ENCODE measurements around the gene KMT2B.
A peak's percentile ranks its signal among the peaks of the same experiment; 100 is the strongest.

KMT2B gene

GRCh38 chr19:35775298-35776101 is 57.7 kb downstream of the KMT2B start, which contains the start of gene ARHGAP33 (continued):
- TF ChIP-seq ZBTB21 (tag by site-specific recombination; IDR thresholded peaks at IDR 0.05) (no peak), ZNF596 (tag by site-specific recombination; IDR thresholded peaks at IDR 0.05) (peak; percentile 51; the same call in 1 of the 2 replicates), ZIC2 (tag by site-specific recombination; IDR thresholded peaks at IDR 0.05) (no peak), INSM2 (tag by site-specific recombination; IDR thresholded peaks at IDR 0.05) (no peak), IKZF3 (tag by site-specific recombination; IDR thresholded peaks at IDR 0.05) (peak; percentile 51; the same call in 1 of the 2 replicates), ZNF670 (tag by site-specific recombination; IDR thresholded peaks at IDR 0.05; ENCODE audit: low read depth) (no peak), WT1 (tag by site-specific recombination; IDR thresholded peaks at IDR 0.05) (no peak), ZNF146 (tag by site-specific recombination; IDR thresholded peaks at IDR 0.05) (no peak), ZNF366 (tag by site-specific recombination; conservative IDR thresholded peaks at IDR 0.05) (no peak), CTCF (tag by site-specific recombination; IDR thresholded peaks at IDR 0.05) (no peak), ZNF501 (tag by site-specific recombination; IDR thresholded peaks at IDR 0.05) (no peak), ZNF791 (tag by site-specific recombination; IDR thresholded peaks at IDR 0.05) (no peak), ZNF48 (tag by site-specific recombination; IDR thresholded peaks at IDR 0.05) (no peak), ZNF26 (tag by site-specific recombination; IDR thresholded peaks at IDR 0.05) (no peak), ZNF112 (tag by site-specific recombination; IDR thresholded peaks at IDR 0.05) (no peak), ZNF202 (tag by site-specific recombination; IDR thresholded peaks at IDR 0.05; ENCODE audit: borderline replicate concordance) (no peak), PBX3 (CRISPR knock-in tag; IDR thresholded peaks at IDR 0.05) (no peak), YY1 (tag by site-specific recombination; IDR thresholded peaks at IDR 0.05) (peak; percentile 73; the same call in 1 of the 2 replicates), ZNF266 (tag by site-specific recombination; IDR thresholded peaks at IDR 0.05; ENCODE audit: low read depth) (no peak), ELK4 (IDR thresholded peaks at IDR 0.05; ENCODE audit: borderline replicate concordance, low read depth, low read length) (no peak), ZNF16 (tag by site-specific recombination; IDR thresholded peaks at IDR 0.05; ENCODE audit: low read depth) (no peak), KLF10 (tag by site-specific recombination; IDR thresholded peaks at IDR 0.05) (peak; percentile 98), ZNF214 (tag by site-specific recombination; IDR thresholded peaks at IDR 0.05; ENCODE audit: borderline replicate concordance) (no peak), ZNF140 (tag by site-specific recombination; IDR thresholded peaks at IDR 0.05) (no peak), FEZF1 (tag by site-specific recombination; IDR thresholded peaks at IDR 0.05) (no peak; the same call in 1 of the 2 replicates), EGR2 (tag by site-specific recombination; IDR thresholded peaks at IDR 0.05; ENCODE audit: low read depth) (no peak), ZNF239 (tag by site-specific recombination; IDR thresholded peaks at IDR 0.05) (no peak), ZSCAN16 (tag by site-specific recombination; IDR thresholded peaks at IDR 0.05) (no peak), ZNF184 (tag by site-specific recombination; IDR thresholded peaks at IDR 0.05) (no peak), ZBTB11 (tag by site-specific recombination; conservative IDR thresholded peaks at IDR 0.05; ENCODE audit: low read depth) (no peak; the same call in 1 of the 2 replicates)
